GM12892 (cell line): Measurements from ENCODE around the gene LOXHD1.

Source experiments
- POLR2AphosphoS5 ChIP-seq: IDR thresholded peaks from 2 replicates; pipeline ENCODE4 v1.6.1; 2011; ENCODE audit warnings: low read depth, low read length, control low read depth
- TAF1 ChIP-seq: IDR thresholded peaks from 2 replicates; pipeline ENCODE4 v1.6.1; 2011; ENCODE audit warnings: low read depth, mild to moderate bottlenecking, control low read depth, low read length, borderline replicate concordance

DNA sequence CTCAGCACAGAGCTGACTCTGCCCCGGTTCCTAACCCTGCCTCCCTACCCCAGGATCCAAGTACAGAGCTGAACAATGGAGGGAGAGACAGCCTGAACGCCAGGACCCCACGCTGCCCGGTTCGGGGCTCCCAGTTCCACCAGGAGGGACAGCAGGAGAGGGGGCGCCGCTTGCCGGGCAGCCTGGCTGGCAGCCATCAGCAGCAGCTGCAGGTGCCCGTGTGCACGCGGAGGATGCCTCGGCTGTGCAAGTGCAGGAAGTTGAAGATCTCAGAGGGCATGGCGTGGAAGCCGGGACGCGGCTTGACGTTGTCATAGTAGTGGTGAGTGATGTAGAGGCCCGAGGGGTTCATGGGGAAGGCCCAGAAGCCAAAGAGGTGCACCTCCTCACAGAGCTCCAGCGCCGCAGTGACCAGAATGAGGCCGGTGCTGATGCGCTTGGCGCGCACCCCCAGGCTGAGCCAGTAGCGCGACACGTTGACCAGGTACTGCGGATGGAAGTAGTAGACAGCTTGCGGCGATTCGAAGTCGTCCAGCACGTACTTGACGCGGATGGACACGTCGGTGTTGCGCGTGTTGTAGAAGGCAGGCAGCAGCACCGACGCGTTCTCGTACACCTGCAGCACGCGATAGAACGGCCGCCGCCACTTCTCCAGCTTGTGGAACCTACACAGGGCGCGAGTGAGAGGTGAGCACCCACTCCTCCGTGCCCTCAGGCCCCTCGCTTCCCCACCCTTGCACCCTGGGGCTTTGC, 23.0 kb upstream of the LOXHD1 start:
- no peak for TF ChIP-seq TAF1
- TF ChIP-seq POLR2AphosphoS5: no peak
